Activated CD8-positive, alpha-beta memory T cell treated with anti-CD3 and anti-CD28 coated beads, Interleukin-2, amount 50 U/mL, for 24 hours (primary cell): ENCODE measurements around the gene ZNF608.

ENCODE experiments used
- DNase-seq: peaks from one replicate; pipeline ENCODE4 v3.0.0-alpha.2; 2020; ENCODE audit errors: extremely low read depth

ZNF608 gene

DNA sequence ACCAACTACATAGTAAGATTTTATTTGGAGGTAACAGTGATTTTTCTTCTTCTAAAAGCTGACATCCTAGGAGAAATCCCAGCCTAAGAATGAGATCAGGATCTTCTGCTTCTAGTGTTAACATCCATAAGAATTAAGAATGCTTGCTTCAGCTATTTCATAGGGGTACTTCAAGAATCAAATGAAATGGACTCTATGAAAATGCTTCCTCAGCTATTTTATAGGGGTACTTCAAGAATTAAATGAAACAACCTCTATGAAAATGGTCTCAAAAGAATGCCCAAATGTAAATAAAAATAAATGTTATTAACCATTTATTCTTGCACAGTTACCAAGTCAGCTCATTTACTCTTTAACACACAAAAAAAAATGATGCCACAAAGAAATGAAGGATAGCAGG, 31.5 kb downstream of the ZNF608 start:
- DNase-seq, result no peak

- no peak for DNase-seq
Observed at GRCh38 chr5:124713595-124713994, 32.8 kb downstream of the ZNF608 start.

DNA sequence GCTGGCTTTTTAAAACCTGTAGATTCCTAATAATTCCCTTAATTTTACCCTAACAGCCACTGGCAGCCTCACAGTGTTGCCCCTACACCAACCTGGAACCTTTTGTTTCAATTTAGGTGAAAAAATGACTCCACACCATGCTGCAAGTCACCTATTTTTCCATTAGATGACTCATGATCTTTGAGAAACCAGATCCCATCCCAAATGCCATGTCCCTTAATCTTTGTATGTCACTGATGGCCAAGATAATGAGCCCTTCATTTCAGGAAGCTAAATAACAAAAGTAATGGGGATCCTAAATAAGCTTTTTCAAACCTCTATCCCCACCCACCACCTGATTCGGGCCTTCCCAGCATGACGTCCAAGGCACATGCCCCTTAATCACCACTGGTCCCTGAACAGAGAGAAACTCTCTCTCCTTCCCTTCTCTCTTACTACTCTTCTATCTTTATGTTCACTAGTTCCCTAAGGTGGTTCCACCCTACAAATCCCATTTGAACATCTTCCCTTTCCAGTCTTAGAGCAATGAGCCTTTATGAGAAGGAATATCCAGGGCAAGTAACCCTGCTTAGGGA, 33.6 kb downstream of the ZNF608 start:
- no peak for DNase-seq

GRCh38 chr5:124708086-124708485, 38.4 kb downstream of the ZNF608 start:
- no peak for DNase-seq

DNA sequence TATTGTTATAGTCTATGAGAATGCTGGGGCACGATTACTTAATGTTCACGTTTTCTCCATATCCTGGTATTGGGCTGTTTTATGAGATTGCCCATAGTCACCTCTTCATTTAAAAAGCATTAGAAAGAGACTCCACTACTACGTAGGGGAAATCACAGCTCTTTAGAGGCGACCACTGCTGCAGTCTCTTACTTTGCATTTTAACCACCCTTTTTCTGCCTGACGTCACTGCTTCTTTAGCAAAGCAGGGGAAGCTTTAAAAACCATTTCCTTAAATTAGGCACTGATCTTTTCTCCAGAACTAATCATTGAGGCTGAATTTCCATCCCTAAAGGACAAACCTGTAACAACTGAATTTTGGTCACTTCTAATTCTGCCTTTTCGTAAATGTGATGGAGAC, 38.9 kb downstream of the ZNF608 start:
- no peak for DNase-seq

DNA sequence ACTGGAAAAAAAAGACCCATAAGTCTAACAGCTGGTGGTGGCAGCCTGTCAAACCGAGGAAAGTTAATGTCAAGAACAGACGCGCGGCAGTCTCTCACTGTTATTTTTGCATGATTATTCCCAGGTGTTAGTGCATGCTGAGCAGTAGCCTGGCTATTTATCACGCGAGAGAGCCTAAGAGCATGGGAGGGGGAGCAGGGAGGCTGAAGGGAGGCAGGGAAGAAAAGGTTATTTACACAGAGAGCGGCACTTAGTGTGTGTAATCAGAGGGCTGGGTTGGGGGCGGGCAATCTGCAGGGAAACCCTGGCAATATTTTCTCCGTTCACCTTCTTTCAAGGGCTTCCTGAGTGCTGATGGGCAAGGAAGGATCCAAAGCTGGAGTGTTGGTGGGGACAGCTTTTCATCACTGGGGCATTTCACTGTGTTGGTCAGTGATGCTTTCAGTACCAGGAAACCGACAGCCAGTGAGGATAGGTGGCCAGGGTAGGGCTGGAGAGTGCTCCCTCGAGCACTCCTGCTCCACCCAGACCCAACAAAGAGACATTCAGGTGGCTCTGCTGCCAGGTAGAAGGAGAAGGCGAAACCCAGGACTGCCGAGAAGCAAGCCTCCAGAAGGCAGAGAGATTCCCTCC, 39.6 kb downstream of the ZNF608 start:
- no peak for DNase-seq

DNA sequence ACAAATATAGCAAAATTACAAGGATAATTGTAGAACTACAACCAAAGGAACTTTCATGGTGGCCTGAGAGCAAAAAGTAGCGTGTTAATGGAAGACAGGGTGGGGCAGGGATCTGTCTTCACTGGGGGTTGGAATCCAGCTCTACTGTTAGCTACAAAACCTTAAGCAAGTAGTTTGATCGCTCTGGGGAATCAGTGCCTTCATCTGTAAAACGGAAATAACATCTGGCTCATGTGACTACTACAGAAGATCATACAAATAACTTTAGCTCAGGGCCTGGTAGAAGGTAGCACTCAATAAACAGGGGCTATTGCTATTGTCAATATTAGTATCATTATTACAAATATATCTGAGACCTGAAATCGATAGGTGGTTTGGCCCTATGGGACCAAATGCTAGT, 40.4 kb downstream of the ZNF608 start:
- DNase-seq, result no peak

DNA sequence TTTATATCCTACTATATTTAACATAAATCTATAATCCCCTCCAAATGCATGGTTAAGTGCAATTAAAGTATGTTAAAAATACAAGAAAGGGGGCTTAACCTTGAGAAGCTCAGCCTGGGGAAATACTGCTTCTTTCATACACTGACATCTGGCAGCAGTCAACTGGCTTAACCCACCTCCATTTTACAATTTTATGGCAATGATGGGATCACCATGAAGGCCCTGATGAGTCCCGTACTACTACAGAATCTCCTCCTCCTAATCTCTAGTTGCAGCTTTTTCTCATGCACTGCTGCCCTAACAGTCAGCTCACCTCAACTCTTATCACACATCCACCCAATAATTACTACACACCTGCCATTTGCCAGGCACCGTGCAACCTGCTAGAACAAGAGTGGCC, 40.9 kb downstream of the ZNF608 start:
- no peak for DNase-seq

DNA sequence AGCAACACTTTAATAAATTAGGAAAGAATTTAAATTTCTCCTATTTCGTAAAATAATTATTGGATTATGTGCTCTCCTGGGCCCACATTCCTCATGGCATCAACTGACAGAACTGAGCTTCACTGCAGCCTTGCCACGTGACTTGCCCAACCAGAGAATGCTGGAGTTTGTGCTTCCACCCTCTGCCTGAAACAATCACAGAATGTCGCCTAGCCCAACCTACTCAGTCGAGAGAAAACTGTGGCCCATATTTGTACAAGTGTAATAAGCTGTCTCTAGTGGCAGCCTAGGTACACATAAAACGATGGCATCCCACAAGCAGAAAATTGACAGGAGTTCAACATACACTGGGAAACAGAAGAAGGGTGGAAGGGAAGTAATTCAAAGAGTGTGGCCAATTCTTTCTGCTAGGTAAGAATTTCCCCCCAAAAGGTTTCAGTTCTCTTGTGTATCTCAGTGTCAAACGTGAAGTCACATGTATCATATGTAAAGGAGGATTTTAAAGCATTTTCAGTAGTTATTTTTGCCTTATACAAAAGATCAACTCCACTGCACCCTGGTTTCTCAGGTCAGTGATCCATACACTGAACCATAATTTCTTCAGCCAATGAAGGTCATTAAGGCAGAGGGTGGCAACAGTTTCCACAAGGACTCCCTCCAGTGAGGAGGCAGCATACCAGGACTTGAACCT, 41.7 kb downstream of the ZNF608 start:
- no peak for DNase-seq

DNA sequence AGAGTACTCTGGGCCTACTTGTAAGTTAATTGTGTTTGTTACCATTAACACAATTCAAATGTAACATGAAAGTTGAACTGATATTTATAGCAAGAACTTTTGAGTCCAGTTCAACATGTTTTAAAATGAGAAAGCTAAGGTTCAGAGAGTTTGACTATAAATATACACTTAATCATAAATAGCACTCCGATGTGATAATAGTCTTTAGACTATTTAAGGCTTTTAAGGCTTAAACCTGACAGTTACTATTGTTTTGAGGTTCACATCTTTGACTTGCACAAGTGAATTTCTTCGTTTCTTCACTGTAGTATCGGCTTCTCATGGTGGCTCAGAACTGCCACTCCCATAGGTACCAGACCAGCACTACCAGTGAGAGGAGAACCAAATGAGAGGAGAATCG, 42.4 kb downstream of the ZNF608 start:
- no peak for DNase-seq

DNA sequence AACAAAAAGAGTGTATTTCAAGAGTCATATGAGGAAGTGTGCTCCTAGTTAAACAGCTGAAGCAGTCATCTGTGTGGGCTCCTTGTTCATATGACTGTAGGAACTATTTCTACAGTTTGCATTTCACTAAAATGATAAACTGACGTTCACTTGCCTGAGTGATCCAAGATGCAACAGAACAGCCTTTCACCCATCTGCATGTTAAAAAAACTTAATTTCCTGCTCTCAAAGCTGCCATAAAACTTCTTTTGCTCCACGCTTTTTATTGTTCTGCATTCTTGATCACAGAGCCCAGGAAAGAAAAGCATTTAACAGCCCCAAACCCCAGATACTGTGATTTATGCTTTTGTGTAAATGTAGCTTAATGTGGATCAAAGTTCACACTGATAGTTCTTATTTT, 43.9 kb downstream of the ZNF608 start:
- no peak for DNase-seq

DNA sequence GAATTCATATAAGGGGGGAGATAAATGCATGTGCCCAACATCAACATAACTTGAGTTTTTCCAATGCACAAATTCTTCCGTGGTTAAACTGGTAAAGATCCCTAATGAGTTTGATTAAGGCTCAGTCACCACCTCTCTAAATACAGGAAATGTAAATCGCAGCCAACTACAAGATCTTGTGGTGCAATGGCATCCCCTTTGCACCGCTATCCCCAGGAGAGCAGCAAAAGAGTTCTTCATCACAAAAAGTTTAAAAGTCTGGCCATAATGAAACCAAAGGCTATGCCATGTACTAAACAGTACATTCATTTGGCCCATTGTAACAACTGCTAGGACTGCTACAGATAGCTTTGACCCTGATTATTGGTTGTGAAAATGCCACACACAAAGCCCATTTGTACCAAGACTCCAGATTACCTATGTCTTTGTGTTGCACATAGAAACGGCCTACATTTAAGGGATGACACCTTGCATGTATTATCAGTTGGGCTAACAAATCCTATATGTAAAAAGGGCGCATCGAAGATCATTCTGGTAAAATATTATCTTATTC, 44.5 kb downstream of the ZNF608 start:
- DNase-seq, result no peak

- no peak for DNase-seq
Observed at GRCh38 chr5:124701016-124701415, 45.4 kb downstream of the ZNF608 start.

DNA sequence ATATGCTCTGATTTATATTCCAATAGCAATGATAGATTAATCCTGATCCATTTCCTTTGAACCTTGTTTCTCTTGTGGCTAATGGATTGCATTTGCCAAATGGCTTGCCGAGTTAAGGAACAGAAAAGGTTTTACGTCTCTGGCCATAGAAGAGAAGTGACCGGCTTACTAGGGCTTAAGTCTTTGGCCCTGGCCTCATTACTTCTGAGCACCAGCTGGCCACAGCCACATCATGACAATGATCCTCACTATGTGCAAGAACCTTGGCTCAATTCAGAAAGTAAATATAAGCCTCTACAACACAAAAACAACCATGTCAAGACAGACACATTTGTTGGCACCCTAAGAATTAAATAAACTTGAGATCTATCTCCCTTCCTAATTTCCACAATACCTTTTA, 46.1 kb downstream of the ZNF608 start:
- no peak for DNase-seq

DNA sequence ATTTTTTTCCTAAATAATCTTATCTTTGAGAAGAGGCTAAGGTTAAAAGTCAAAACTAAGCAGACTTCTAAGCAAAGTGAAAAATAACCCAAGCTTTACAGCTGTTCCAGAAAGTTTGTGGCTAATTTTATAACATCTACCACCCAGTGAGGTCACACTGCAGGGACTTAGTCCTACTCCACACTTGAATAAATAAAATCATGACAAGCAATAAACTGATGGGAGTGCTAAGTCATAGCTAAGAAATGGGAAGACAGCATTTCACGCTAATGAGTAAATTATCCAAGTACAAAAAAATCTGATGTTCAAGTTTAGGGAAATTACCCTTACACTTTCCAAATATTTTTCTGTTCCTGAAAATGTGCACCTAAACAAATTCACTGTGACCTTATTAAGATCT, 47.7 kb downstream of the ZNF608 start:
- DNase-seq, result no peak

DNA sequence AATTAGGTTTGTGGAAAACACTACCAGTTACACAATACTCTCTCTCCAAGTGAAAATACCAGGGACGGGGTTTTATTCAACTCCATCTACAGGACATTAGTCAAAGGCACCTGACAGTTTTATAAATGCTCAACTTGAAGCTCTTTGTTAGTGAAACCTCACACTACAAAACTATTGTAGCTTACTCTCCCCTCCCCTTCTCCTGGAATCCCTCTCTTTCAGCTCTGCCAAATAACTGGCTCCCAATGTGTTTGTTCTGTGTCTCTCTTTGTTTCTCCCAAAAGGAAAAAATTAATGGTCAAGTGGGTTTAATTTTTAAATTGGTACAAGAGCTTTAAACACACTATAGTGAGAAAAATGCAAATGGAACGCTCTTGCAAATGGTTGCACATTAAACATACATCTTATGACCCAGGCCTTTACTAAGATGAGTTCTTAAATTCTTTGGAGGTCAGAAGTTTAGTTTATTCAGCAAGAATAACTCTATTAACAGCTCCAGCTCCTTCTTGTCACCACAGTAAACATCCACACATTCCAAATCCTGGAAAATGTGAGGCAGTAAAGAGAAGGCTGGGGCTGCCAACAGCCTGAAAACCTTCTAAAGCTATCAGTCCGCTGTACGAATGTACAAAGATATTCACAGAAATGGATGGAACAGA, 48.4 kb downstream of the ZNF608 start:
- no peak for DNase-seq

DNA sequence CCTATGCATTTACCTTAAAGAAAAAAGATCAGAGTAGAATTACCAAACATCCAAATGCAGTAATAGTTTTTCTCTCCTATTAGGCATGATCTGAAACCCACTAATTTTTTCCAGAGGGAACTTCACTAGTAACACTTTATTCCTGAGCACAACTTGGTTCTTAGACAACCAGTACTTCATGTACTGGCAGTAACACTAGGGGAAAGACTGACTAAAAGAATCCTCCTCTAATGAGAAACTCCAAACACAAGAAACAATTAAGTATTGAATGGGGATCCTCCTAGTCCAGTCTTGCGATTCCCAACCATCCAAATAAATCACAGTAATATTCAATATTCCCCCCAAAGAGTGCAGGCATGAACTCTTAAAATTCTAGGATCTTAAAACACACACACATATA, 48.9 kb downstream of the ZNF608 start:
- DNase-seq, result no peak

- DNase-seq, result no peak
Observed at GRCh38 chr5:124696898-124697297, 49.5 kb downstream of the ZNF608 start.
